K562 (cell line): ENCODE results near the gene GPR39. TPM values are rescaled to one million over a fixed set of nuclear protein-coding genes. Genes with fewer than 3 reads are reported as not detected.

Source experiments
- ATAC-seq: fragments of 200-7000 bp; cut with Tn5 transposase; 3 replicates; pipeline ENCODE4 v1.9.1; 2020; ENCODE audit warnings: moderate library complexity
- BruUV-seq: library from RNA; stranded (reverse); fragments of 400-500 nt; replicated peaks from 2 replicates; lab custom pipeline; 2021; lab: Mats Ljungman, UMichigan
- CTCF ChIA-PET: fragments of 300-600 bp; formaldehyde crosslinking; extraction: SDS; loops from one replicate; lab custom pipeline; 2021; ENCODE audit warnings: low intra/inter-chr PET ratio; lab: Yijun Ruan, JAX
- POLR2A ChIA-PET: fragments of 300-600, 350-650 bp; sonication (Branson Sonifier 250); formaldehyde crosslinking; extraction: SDS; loops from one replicate; lab custom pipeline; 2021; ENCODE audit warnings: antibody characterized with exemption, inconsistent platforms; lab: Yijun Ruan, JAX
- DNase-seq, 4 experiments: peaks; one replicate each; pipeline versions ENCODE4 v3.0.0 to v3.0.0-alpha.2; 2011 to 2018; ENCODE audit warnings: low spot score in 3 of 4, mixed read lengths in 3 of 4; ENCODE audit errors: extremely low read depth in 1 of 4
- FAIRE-seq: peaks from 2 replicates; lab custom pipeline; 2011; peaks lifted over from hg19 to GRCh38; lab: Jason Lieb, UNC
- H2AFZ ChIP-seq: 2 replicates; pipeline ENCODE4 v1.6.0; 2011; ENCODE audit warnings: low read depth, low read length, control low read depth, inconsistent platforms
- H3K27ac ChIP-seq: fragments of 200-600 bp; 3 replicates; pipeline ENCODE4 v1.8.0; 2011; ENCODE audit warnings: low read depth, mild to moderate bottlenecking, control low read depth, inconsistent platforms, low read length, moderate library complexity, mixed read lengths; ENCODE audit errors: extremely low read depth
- H3K27me3 ChIP-seq, 2 experiments: fragments of 300-600 bp in 1 of 2; 2 replicates in 1 of 2; 3 replicates in 1 of 2; pipeline versions ENCODE4 v1.6.0 to v1.8.0; 2011; ENCODE audit warnings: inconsistent platforms in 2 of 2, low read length in 2 of 2, mild to moderate bottlenecking in 1 of 2, mixed read lengths in 1 of 2, moderate library complexity in 1 of 2; ENCODE audit not compliant: control insufficient read depth in 2 of 2, insufficient read depth in 2 of 2
- H3K36me3 ChIP-seq: fragments of 300-600 bp; 3 replicates; pipeline ENCODE4 v1.8.0; 2011; ENCODE audit warnings: mild to moderate bottlenecking, low read length, inconsistent platforms; ENCODE audit not compliant: control insufficient read depth, insufficient read depth
- H3K4me1 ChIP-seq, 2 experiments: fragments of 200-600 bp in 1 of 2; replicated peaks in 1 of 2; 2 replicates in 1 of 2; 3 replicates in 1 of 2; pipeline versions ENCODE4 v1.5.1 to v1.8.0; 2011; ENCODE audit warnings: inconsistent platforms in 2 of 2, low read length in 2 of 2, mild to moderate bottlenecking in 1 of 2, mixed read lengths in 1 of 2, moderate library complexity in 1 of 2; ENCODE audit not compliant: control insufficient read depth in 2 of 2, insufficient read depth in 2 of 2
- H3K4me2 ChIP-seq: 2 replicates; pipeline ENCODE4 v1.6.1; 2011; ENCODE audit warnings: low read length, control low read depth, inconsistent platforms, mixed read lengths; ENCODE audit not compliant: insufficient read depth
- H3K4me3 ChIP-seq: fragments of 200-600 bp; sonication (generic), shearing (Covaris generic); 2 replicates; pipeline ENCODE4 v1.5.1; 2016; ENCODE audit warnings: control low read depth, inconsistent platforms
- H3K79me2 ChIP-seq: fragments of 200-600 bp; 3 replicates; pipeline ENCODE4 v1.8.0; 2011; ENCODE audit warnings: low read length, inconsistent platforms; ENCODE audit not compliant: control insufficient read depth, insufficient read depth
- H3K9ac ChIP-seq, 2 experiments: 2 replicates each; pipeline versions ENCODE4 v1.6.0 to v1.6.1; 2011; ENCODE audit warnings: low read depth in 2 of 2, low read length in 2 of 2, control low read depth in 1 of 2, inconsistent platforms in 1 of 2, mild to moderate bottlenecking in 1 of 2, mixed read lengths in 1 of 2; ENCODE audit not compliant: insufficient read depth in 1 of 2
- H3K9me1 ChIP-seq: one replicate; pipeline ENCODE4 v1.6.0; 2011; ENCODE audit warnings: inconsistent platforms, mild to moderate bottlenecking, low read length, moderate library complexity; ENCODE audit not compliant: control insufficient read depth, insufficient read depth
- H3K9me3 ChIP-seq: replicated peaks from 2 replicates; pipeline ENCODE4 v1.5.1; 2011; ENCODE audit warnings: low read depth, low read length, inconsistent platforms; ENCODE audit not compliant: control insufficient read depth, insufficient read depth
- H4K20me1 ChIP-seq: replicated peaks from 2 replicates; pipeline ENCODE4 v1.6.1; 2011; ENCODE audit warnings: low read length, inconsistent platforms, mixed read lengths; ENCODE audit not compliant: control insufficient read depth, insufficient read depth
- EWSR1 ChIP-seq: fragments of 450-650 bp; IDR thresholded peaks from 2 replicates; pipeline ENCODE4 v1.6.1; 2018; ENCODE audit warnings: borderline replicate concordance, mild to moderate bottlenecking, low read depth, moderate library complexity; ENCODE audit not compliant: partially characterized antibody
- FIP1L1 ChIP-seq: fragments of 200-400 bp; formaldehyde crosslinking; IDR thresholded peaks from 2 replicates; pipeline ENCODE4 v1.6.1; 2018; ENCODE audit warnings: mild to moderate bottlenecking, low read depth, low read length; ENCODE audit not compliant: poor library complexity, severe bottlenecking
- FOXM1 ChIP-seq, 2 experiments: fragments of 450-650 bp in 1 of 2; sonication (generic) in 1 of 2; formaldehyde crosslinking in 1 of 2; IDR thresholded peaks; 2 replicates each; pipeline versions ENCODE4 v1.6.1 to v1.9.0; 2017 to 2022; ENCODE audit warnings: low read depth in 2 of 2, mild to moderate bottlenecking in 2 of 2, missing genetic modification reagents in 1 of 2, moderate library complexity in 1 of 2
- HDAC8 ChIP-seq: fragments of 450-650 bp; IDR thresholded peaks from 2 replicates; pipeline ENCODE4 v1.6.1; 2016; ENCODE audit warnings: mild to moderate bottlenecking, missing genetic modification characterization, moderate library complexity, missing compliant biosample characterization
- RBM17 ChIP-seq: fragments of 200-400 bp; formaldehyde crosslinking; IDR thresholded peaks from 2 replicates; pipeline ENCODE4 v1.6.1; 2017; ENCODE audit warnings: low read depth, mild to moderate bottlenecking, low read length, borderline replicate concordance
- RBM39 ChIP-seq: fragments of 200-400 bp; formaldehyde crosslinking; optimal IDR thresholded peaks from 2 replicates; pipeline ENCODE3; 2018; ENCODE audit warnings: low read depth, low read length
- TAF9B ChIP-seq: fragments of 450-650 bp; IDR thresholded peaks from 2 replicates; pipeline ENCODE4 v1.6.1; 2018; ENCODE audit warnings: mild to moderate bottlenecking; ENCODE audit not compliant: partially characterized antibody
- ZNF551 ChIP-seq: fragments of 250-450 bp; sonication (Bioruptor Pico); IDR thresholded peaks from 2 replicates; pipeline ENCODE4 v1.5.0; 2021; ENCODE audit warnings: mild to moderate bottlenecking, moderate library complexity
- ZSCAN32 ChIP-seq: fragments of 450-650 bp; formaldehyde crosslinking; IDR thresholded peaks from 2 replicates; pipeline ENCODE4 v1.4.0; 2020; ENCODE audit warnings: mild to moderate bottlenecking, moderate library complexity
- WGBS: fragments of 100-300 bp; shearing (Covaris generic); methylation state at CpG from one replicate; pipeline ENCODE4 v1.1.6; 2016; ENCODE audit warnings: low coverage, mixed read lengths; ENCODE audit not compliant: insufficient coverage; ENCODE audit errors: missing lambda C conversion rate; 5-methylcytosine and 5-hydroxymethylcytosine counted together
- in situ Hi-C: fragments of 300-500 bp; cut with MboI; formaldehyde crosslinking; loops from 4 replicates; pipeline ENCODE4 v1.15.0; 2018; ENCODE audit warnings: inconsistent platforms, mixed read lengths
- intact Hi-C: fragments of 100-400 bp; cut with micrococcal nuclease; formaldehyde crosslinking; loops from 2 replicates; pipeline ENCODE4 v1.14.2; 2022
- polyA plus RNA-seq, 8 experiments: library from polyadenylated mRNA; depleted of rRNA in 4 of 8; stranded (reverse) in 5 of 8; unstranded in 3 of 8; fragments of >200 nt; fragmentation: Nextera tagmentation in 2 of 8; fragmentation: Illumina TruSeq in 1 of 8; extraction: Ambion mirVana in 2 of 8; extraction: Trizol in 1 of 8; gene quantifications; 2 replicates each; pipeline versions ENCODE4 v1.2.1 to v1.2.3, GENCODE V29; 2011 to 2014; ENCODE audit warnings: inconsistent platforms in 1 of 8, missing spikeins in 1 of 8
- total RNA-seq, 7 experiments: library from RNA; depleted of rRNA in 6 of 7; stranded (reverse); fragments of >200 nt in 6 of 7; fragmentation: Illumina TruSeq in 2 of 7; extraction: Trizol in 2 of 7; gene quantifications; 2 replicates each; pipeline versions ENCODE4 v1.2.1 to v1.2.3, GENCODE V29; 2011 to 2021; ENCODE audit warnings: low replicate concordance in 1 of 7
- TF ChIP-seq, protein P1 (sequence below): fragments of 450-650 bp; IDR thresholded peaks from 2 replicates; pipeline ENCODE4 v1.6.1; 2017; ENCODE audit warnings: antibody characterized with exemption

Gene GPR39
- total and polyA plus RNA-seq, 9 of the 15 experiments (the other 6 are each of a cell fraction or from before 2014, with no cell fraction given) = 0.04 TPM; not detected in 8

DNA sequence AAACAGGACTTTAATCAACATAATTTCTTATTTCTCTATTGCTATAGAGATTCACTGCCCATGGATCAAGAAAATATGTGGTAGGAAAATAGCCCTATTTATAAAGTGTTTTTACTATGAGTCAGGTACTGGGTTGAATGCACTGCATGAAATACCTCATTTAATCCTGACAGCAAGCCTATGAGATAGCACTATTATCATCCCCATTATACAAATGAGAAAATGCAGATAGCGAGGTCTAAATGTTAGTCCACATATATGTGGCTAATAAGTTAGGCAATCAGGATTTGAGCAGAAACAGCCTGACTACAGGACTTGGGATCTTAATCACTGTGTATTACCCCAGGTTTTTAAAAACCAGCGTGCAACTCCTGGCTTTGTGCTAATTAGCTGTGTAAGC is 261.9 kb downstream of the GPR39 start:
- intact Hi-C loops = no loop called here
- H3K36me3 ChIP-seq = no peaks in the 10 kb centered on the region
- DNase-seq (no peak), FAIRE-seq (no peak), ATAC-seq (no peak)
- H3K27ac ChIP-seq = no peak overlapping the region
- H2AFZ ChIP-seq = no peak overlapping the region
- H3K9ac ChIP-seq = no peak overlapping the region
- no peaks in the 10 kb centered on the region for H4K20me1 ChIP-seq
- in situ Hi-C loops = no loop called here
- no TSS peak for BruUV-seq
- H3K4me1 ChIP-seq = no peaks in the 10 kb centered on the region
- H3K27me3 ChIP-seq = no peaks in the 10 kb centered on the region
- no peaks in the 10 kb centered on the region for H3K9me1 ChIP-seq
- H3K9me3 ChIP-seq = no peaks in the 10 kb centered on the region
- no peaks in the 10 kb centered on the region for H3K79me2 ChIP-seq
- CTCF ChIA-PET = no interaction called here
- H3K4me2 ChIP-seq = no peak overlapping the region
- POLR2A ChIA-PET = no interaction called here
- TF ChIP-seq ZNF551 (CRISPR knock-in tag) (no peak), FIP1L1 (no peak), HDAC8 (no peak), TAF9B (no peak), ZSCAN32 (no peak), RBM39 (no peak), EWSR1 (no peak), FOXM1 (IDR thresholded peaks at IDR 0.05; ENCODE audit: low read depth) (no peak), FOXM1 (CRISPR knock-in tag; IDR thresholded peaks at IDR 0.05; ENCODE audit: low read depth) (no peak), RBM17 (no peak)
- TF ChIP-seq, protein P1, sequence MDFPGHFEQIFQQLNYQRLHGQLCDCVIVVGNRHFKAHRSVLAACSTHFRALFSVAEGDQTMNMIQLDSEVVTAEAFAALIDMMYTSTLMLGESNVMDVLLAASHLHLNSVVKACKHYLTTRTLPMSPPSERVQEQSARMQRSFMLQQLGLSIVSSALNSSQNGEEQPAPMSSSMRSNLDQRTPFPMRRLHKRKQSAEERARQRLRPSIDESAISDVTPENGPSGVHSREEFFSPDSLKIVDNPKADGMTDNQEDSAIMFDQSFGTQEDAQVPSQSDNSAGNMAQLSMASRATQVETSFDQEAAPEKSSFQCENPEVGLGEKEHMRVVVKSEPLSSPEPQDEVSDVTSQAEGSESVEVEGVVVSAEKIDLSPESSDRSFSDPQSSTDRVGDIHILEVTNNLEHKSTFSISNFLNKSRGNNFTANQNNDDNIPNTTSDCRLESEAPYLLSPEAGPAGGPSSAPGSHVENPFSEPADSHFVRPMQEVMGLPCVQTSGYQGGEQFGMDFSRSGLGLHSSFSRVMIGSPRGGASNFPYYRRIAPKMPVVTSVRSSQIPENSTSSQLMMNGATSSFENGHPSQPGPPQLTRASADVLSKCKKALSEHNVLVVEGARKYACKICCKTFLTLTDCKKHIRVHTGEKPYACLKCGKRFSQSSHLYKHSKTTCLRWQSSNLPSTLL = no peak
- no peak overlapping the region for H3K4me3 ChIP-seq
- WGBS = 0% methylated on average over 2 of the region's 2 CpGs
